Smooth muscle cell (in vitro differentiated cells): ENCODE data around the gene TRIM7. TPM values are rescaled to one million over a fixed set of nuclear protein-coding genes. Genes with fewer than 3 reads are reported as not detected.

Experiments used
- DNase-seq: peaks from one replicate; lab custom pipeline; 2025; ENCODE audit not compliant: unreplicated experiment; lab: John Stamatoyannopoulos, UW
- H2AFZ ChIP-seq: fragments of 200-600 bp; sonication (generic); 2 replicates; pipeline ENCODE4 v1.6.0; 2016; ENCODE audit warnings: antibody characterized with exemption, low read depth, mild to moderate bottlenecking
- H3F3A ChIP-seq: fragments of 200-600 bp; sonication (generic); 2 replicates; pipeline ENCODE4 v1.6.0; 2017; ENCODE audit warnings: antibody characterized with exemption, low read depth
- H3K27ac ChIP-seq: fragments of 200-600 bp; sonication (generic); 2 replicates; pipeline ENCODE4 v1.5.1; 2016; ENCODE audit warnings: low read depth, mild to moderate bottlenecking
- H3K27me3 ChIP-seq: fragments of 200-600 bp; sonication (generic); 2 replicates; pipeline ENCODE4 v1.6.1; 2016; ENCODE audit warnings: low read depth, mild to moderate bottlenecking
- H3K36me3 ChIP-seq: fragments of 200-600 bp; sonication (generic); 2 replicates; pipeline ENCODE4 v1.5.1; 2016; ENCODE audit warnings: low read depth
- H3K4me1 ChIP-seq: fragments of 200-600 bp; sonication (generic); 2 replicates; pipeline ENCODE4 v1.5.1; 2016; ENCODE audit warnings: low read depth
- H3K4me2 ChIP-seq: fragments of 200-600 bp; sonication (generic); 2 replicates; pipeline ENCODE4 v1.6.0; 2016; ENCODE audit warnings: mild to moderate bottlenecking
- H3K4me3 ChIP-seq: fragments of 200-600 bp; sonication (generic); 2 replicates; pipeline ENCODE4 v1.5.1; 2016; ENCODE audit warnings: mild to moderate bottlenecking
- H3K79me2 ChIP-seq: fragments of 200-600 bp; sonication (generic); 2 replicates; pipeline ENCODE4 v1.6.0; 2016; ENCODE audit warnings: low read depth, mild to moderate bottlenecking
- H3K9ac ChIP-seq: fragments of 200-600 bp; sonication (generic); 2 replicates; pipeline ENCODE4 v1.6.0; 2016; ENCODE audit warnings: low read depth
- H3K9me3 ChIP-seq: fragments of 200-600 bp; sonication (generic); replicated peaks from 2 replicates; pipeline ENCODE4 v1.5.1; 2016; ENCODE audit warnings: low read depth
- H4K20me1 ChIP-seq: fragments of 200-600 bp; sonication (generic); 2 replicates; pipeline ENCODE4 v1.6.0; 2016; ENCODE audit warnings: low read depth
- CTCF ChIP-seq: fragments of 200-600 bp; sonication (generic); IDR thresholded peaks from 2 replicates; pipeline ENCODE4 v1.5.1; 2017; ENCODE audit warnings: borderline replicate concordance, mild to moderate bottlenecking, antibody characterized with exemption; ENCODE audit not compliant: insufficient read depth, poor library complexity, severe bottlenecking
- WGBS: methylation state at CpG from one replicate; pipeline ENCODE4 v1.1.7; 2016; ENCODE audit warnings: low lambda C conversion rate; 5-methylcytosine and 5-hydroxymethylcytosine counted together
- polyA plus RNA-seq: library from polyadenylated mRNA; unstranded; fragments of >200 nt; fragmentation: Nextera tagmentation; extraction: Ambion mirVana; gene quantifications from 2 replicates; pipeline ENCODE4 v1.2.1, GENCODE V29; 2016
- total RNA-seq: library from RNA; depleted of rRNA; stranded (reverse); fragments of >200 nt; gene quantifications from 2 replicates; pipeline ENCODE4 v1.2.3, GENCODE V29; 2014

The TRIM7 gene
- total and polyA plus RNA-seq, 2 experiments from 2014 or later, result not detected

GRCh38 chr5:181242031-181242451 lies 37.0 kb upstream of the TRIM7 start:
- Histone ChIP-seq H3K9ac (peak overlapping the region; percentile 88), H2AFZ (no peak overlapping the region), H3K4me3 (peak overlapping the region; percentile 71), H3K4me1 (peaks cover 20% of the 10 kb centered on the region), H3K9me3 (no peaks in the 10 kb centered on the region), H3F3A (peaks cover 46% of the 10 kb centered on the region), H4K20me1 (peaks cover 64% of the 10 kb centered on the region), H3K79me2 (peaks cover 57% of the 10 kb centered on the region), H3K27ac (peak overlapping the region; percentile 88), H3K27me3 (no peaks in the 10 kb centered on the region), H3K36me3 (peaks cover 15% of the 10 kb centered on the region), H3K4me2 (peak overlapping the region; percentile 97)
- no peak for TF ChIP-seq CTCF
- 41% methylated on average over 6 of the region's 6 CpGs for WGBS
- no peak for DNase-seq

- Histone ChIP-seq H3K79me2 (peaks cover 54% of the 10 kb centered on the region), H3F3A (peaks cover 52% of the 10 kb centered on the region), H3K9ac (peak overlapping the region; percentile 88), H3K9me3 (no peaks in the 10 kb centered on the region), H3K4me1 (peaks cover 20% of the 10 kb centered on the region), H3K4me3 (peak overlapping the region; percentile 71), H3K36me3 (peaks cover 17% of the 10 kb centered on the region), H4K20me1 (peaks cover 69% of the 10 kb centered on the region), H3K27me3 (no peaks in the 10 kb centered on the region), H3K27ac (peak overlapping the region; percentile 88), H2AFZ (no peak overlapping the region), H3K4me2 (peak overlapping the region; percentile 97)
- DNase-seq, result no peak
- no peak for TF ChIP-seq CTCF
- 55% methylated on average over 6 of the region's 6 CpGs for whole genome bisulfite sequencing
Measured at GRCh38 chr5:181241393-181241975, 36.5 kb upstream of the TRIM7 start.

GRCh38 chr5:181239062-181239663 lies 34.2 kb upstream of the TRIM7 start:
- no peak overlapping the region for H3K4me3 ChIP-seq
- H3K9ac ChIP-seq, result no peak overlapping the region
- no peaks in the 10 kb centered on the region for H3K9me3 ChIP-seq
- 96% methylated on average over 9 of the region's 9 CpGs for WGBS
- no peak for DNase-seq
- no peak overlapping the region for H3K4me2 ChIP-seq
- H4K20me1 ChIP-seq, result peaks cover 88% of the 10 kb centered on the region
- H3K36me3 ChIP-seq, result peaks cover 17% of the 10 kb centered on the region
- peaks cover 10% of the 10 kb centered on the region for H3K4me1 ChIP-seq
- H3K79me2 ChIP-seq, result peaks cover 54% of the 10 kb centered on the region
- no peak for TF ChIP-seq CTCF
- H3F3A ChIP-seq, result peaks cover 59% of the 10 kb centered on the region
- H3K27ac ChIP-seq, result peak overlapping the region; percentile 42
- H3K27me3 ChIP-seq, result no peaks in the 10 kb centered on the region
- no peak overlapping the region for H2AFZ ChIP-seq
